ENCODE measurements around the gene LAMA1. TPM values are rescaled to one million over a fixed set of nuclear protein-coding genes. Genes with fewer than 3 reads are reported as not detected.

Gene LAMA1
- total and polyA plus RNA-seq, 2 of the 8 experiments (the other 6 are each of a cell fraction or from before 2014, with no cell fraction given) = 30.4 to 48.7 TPM

GRCh38 chr18:7117390-7118355 is at the start of gene LAMA1 (continued):
- TF ChIP-seq GTF2F1 (IDR thresholded peaks at IDR 0.05; ENCODE audit: borderline replicate concordance, low read depth, low read length) (no peak), TAF1 (IDR thresholded peaks at IDR 0.05; ENCODE audit: low read depth, low read length) (peak; percentile 53), PHF8 (conservative IDR thresholded peaks at IDR 0.05; ENCODE audit: low read depth, low read length) (peak; percentile 72; the same call in 1 of the 2 replicates), CHD1 (IDR thresholded peaks at IDR 0.05; ENCODE audit: low read depth, low read length) (no peak), RNF2 (IDR thresholded peaks at IDR 0.05; ENCODE audit: borderline replicate concordance, low read depth, low read length, missing control alignments, poor library complexity, severe bottlenecking) (no peak)

All from H1 (cell line).